Tongue (tissue), 2 donors: ENCODE measurements around the gene FBXW10. TPM values are rescaled to one million over a fixed set of nuclear protein-coding genes. Genes with fewer than 3 reads are reported as not detected.
A peak's percentile ranks its signal among the peaks of the same experiment; 100 is the strongest.
"Not testable (repeated sequence)": the region's sequence is repeated elsewhere in the genome, so short reads cannot be mapped to it uniquely, and the experiment has no call there.

Experiments
- DNase-seq: peaks from one replicate; pipeline ENCODE4 v3.0.0-alpha.2; 2015
- total RNA-seq: library from RNA; depleted of rRNA; stranded (reverse); fragments of >200 nt; gene quantifications from one replicate; pipeline ENCODE4 v1.2.3, GENCODE V29; 2014

Gene FBXW10
- 0.31 TPM for total RNA-seq

GRCh38 chr17:18743699-18744421 is at the start of gene FBXW10:
Gene FBXW10, plus strand, starts transcription at chr17:18744054. Its CDS starts 191 bp downstream, at chr17:18744245.
- DNase-seq = not testable (repeated sequence)

GRCh38 chr17:18695143-18695542 is 48.7 kb upstream of the FBXW10 start:
- DNase-seq = not testable (repeated sequence)

- DNase-seq = peak; percentile 1
Measured at GRCh38 chr17:18698473-18699103, 45.3 kb upstream of the FBXW10 start.

- not testable (repeated sequence) for DNase-seq
Measured at GRCh38 chr17:18705955-18706354, 37.9 kb upstream of the FBXW10 start.

- DNase-seq = not testable (repeated sequence)
Measured at GRCh38 chr17:18708215-18708614, 35.6 kb upstream of the FBXW10 start.

GRCh38 chr17:18712354-18712999 is 31.4 kb upstream of the FBXW10 start:
- DNase-seq = peak; percentile 79

GRCh38 chr17:18718643-18719427 is 25.0 kb upstream of the FBXW10 start:
- peak; percentile 20 for DNase-seq

- DNase-seq = not testable (repeated sequence)
Measured at GRCh38 chr17:18719428-18720110, 24.3 kb upstream of the FBXW10 start.

GRCh38 chr17:18721775-18722547 is 21.9 kb upstream of the FBXW10 start:
- DNase-seq = not testable (repeated sequence)

- not testable (repeated sequence) for DNase-seq
Measured at GRCh38 chr17:18722612-18723011, 21.2 kb upstream of the FBXW10 start.

GRCh38 chr17:18723509-18723908 is 20.3 kb upstream of the FBXW10 start:
- not testable (repeated sequence) for DNase-seq

- not testable (repeated sequence) for DNase-seq
Measured at GRCh38 chr17:18732438-18732837, 11.4 kb upstream of the FBXW10 start.

- not testable (repeated sequence) for DNase-seq
Measured at GRCh38 chr17:18733350-18733749, 10.5 kb upstream of the FBXW10 start.

GRCh38 chr17:18739616-18740391 is 4.0 kb upstream of the FBXW10 start:
- DNase-seq = not testable (repeated sequence)

GRCh38 chr17:18741228-18741627 is 2.6 kb upstream of the FBXW10 start:
- not testable (repeated sequence) for DNase-seq

- DNase-seq = not testable (repeated sequence)
Measured at GRCh38 chr17:18744726-18745125, 872 bp downstream of the FBXW10 start.

GRCh38 chr17:18746551-18746950 is 2.7 kb downstream of the FBXW10 start:
- peak; percentile 15 for DNase-seq

GRCh38 chr17:18747501-18747900 is 3.6 kb downstream of the FBXW10 start:
- DNase-seq = peak; percentile 27

GRCh38 chr17:18750242-18750641 is 6.4 kb downstream of the FBXW10 start:
- not testable (repeated sequence) for DNase-seq

GRCh38 chr17:18753829-18754409 is 10.1 kb downstream of the FBXW10 start:
- DNase-seq = not testable (repeated sequence)
